Measurements from ENCODE around the gene ITGB7. TPM values are rescaled to one million over a fixed set of nuclear protein-coding genes. Genes with fewer than 3 reads are reported as not detected.

The ITGB7 gene
- total and polyA plus RNA-seq, 2 of the 4 experiments (the other 2 are of a cell fraction), result 0.18 to 0.44 TPM

DNA sequence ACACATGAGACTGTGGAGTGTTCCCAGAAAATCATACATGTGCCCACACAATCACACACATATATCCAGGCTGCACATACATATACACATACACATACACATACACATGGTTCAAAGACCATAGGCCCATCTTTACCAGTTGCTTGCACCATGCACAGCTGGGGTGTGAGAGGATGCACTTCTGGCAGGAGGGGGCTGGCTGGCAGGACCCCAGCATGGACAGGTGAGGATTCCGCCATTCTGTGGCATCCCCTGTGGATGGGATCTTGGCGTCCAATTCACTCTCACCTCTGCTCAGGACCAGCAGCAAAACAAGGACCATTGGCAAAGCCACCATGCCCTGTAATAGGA, 7.0 kb downstream of the ITGB7 start:
- intact Hi-C loops (cut with micrococcal nuclease), result no loop called here
- CTCF ChIA-PET, result interaction anchor here (0.8 to 1.6 kb wide), 2 partner anchors 13 to 51 kb away, joined by 3 to 4 read pairs; no protein-coding TSS in a partner anchor
- no peak overlapping the region for H2BK15ac ChIP-seq (ENCODE audit: low read depth, low read length)
- no peak overlapping the region for H3K27ac ChIP-seq (ENCODE audit: insufficient read depth, low read length)
- no peaks in the 10 kb centered on the region for H3K36me3 ChIP-seq (ENCODE audit: control insufficient read depth, insufficient read depth, low read length)
- H3K14ac ChIP-seq (replicated peaks; ENCODE audit: low read depth, low read length), result no peak overlapping the region
- H2BK20ac ChIP-seq (ENCODE audit: low read depth, low read length), result no peak overlapping the region
- POLR2A ChIA-PET (ENCODE audit: unreplicated experiment), result no interaction called here
- no CpG with 5 or more reads among the region's 2 CpGs for WGBS, 2 experiments (ENCODE audit: extremely low coverage in 2 of 2, insufficient read length in 1 of 2)
- no peak overlapping the region for H2AK9ac ChIP-seq (replicated peaks; ENCODE audit: low read depth, low read length, poor library complexity)
- H3K4me2 ChIP-seq (ENCODE audit: low read depth, low read length), result no peak overlapping the region
- no peak overlapping the region for H3K23ac ChIP-seq (ENCODE audit: low read depth, low read length)
- no TSS peak for BruUV-seq (replicated peaks)
- H2BK120ac ChIP-seq (ENCODE audit: low read depth, low read length), result no peak overlapping the region
- no peak overlapping the region for H3K56ac ChIP-seq (ENCODE audit: extremely low read depth, insufficient read depth, low read length)
- no peaks in the 10 kb centered on the region for H3K79me1 ChIP-seq (ENCODE audit: low read depth in 1 of 2, low read length in 2 of 2)
- no peaks in the 10 kb centered on the region for H4K20me1 ChIP-seq (ENCODE audit: insufficient read depth, low read length)
- no peak overlapping the region for H2AFZ ChIP-seq (replicated peaks; ENCODE audit: low read length, poor library complexity)
- no peaks in the 10 kb centered on the region for H3K9me3 ChIP-seq (ENCODE audit: control insufficient read depth, insufficient read depth, low read length)
- H3K18ac ChIP-seq (ENCODE audit: low read depth, low read length), result no peak overlapping the region
- H3K4me3 ChIP-seq (ENCODE audit: insufficient read depth, low read depth, low read length), result no peak overlapping the region
- dilution Hi-C loops (cut with HindIII; ENCODE audit: low sequenced_read_pairs, unreplicated experiment), result no loop called here
- no peak overlapping the region for H3K4ac ChIP-seq (ENCODE audit: low read depth, low read length)
- in situ Hi-C loops (cut with MboI; ENCODE audit: low sequenced_read_pairs), result no loop called here
- no peak overlapping the region for H3K9ac ChIP-seq (ENCODE audit: low read depth, low read length)
- DNase-seq (no peak), ATAC-seq (ENCODE audit: low read depth) (no peak)
- H2BK5ac ChIP-seq (ENCODE audit: low read depth, low read length, poor library complexity, severe bottlenecking), result no peak overlapping the region
- H3K4me1 ChIP-seq (ENCODE audit: control insufficient read depth, insufficient read depth, low read length), result no peaks in the 10 kb centered on the region
- no peak overlapping the region for H2AK5ac ChIP-seq (ENCODE audit: low read depth, low read length)
- H4K91ac ChIP-seq (ENCODE audit: insufficient read depth, low read depth, low read length), result no peak overlapping the region
- TF ChIP-seq RAD21 (IDR thresholded peaks at IDR 0.05; ENCODE audit: low read length), result no peak
- TF ChIP-seq POLR2A (IDR thresholded peaks at IDR 0.05; ENCODE audit: low read depth, low read length), result no peak
- TF ChIP-seq MAFK (IDR thresholded peaks at IDR 0.05; ENCODE audit: low read depth, low read length), result no peak
- H4K5ac ChIP-seq (ENCODE audit: low read depth, low read length), result no peak overlapping the region
- H3K27me3 ChIP-seq (ENCODE audit: control insufficient read depth, insufficient read depth, low read length), result peaks cover 2% of the 10 kb centered on the region; the same call in 1 of the 2 replicates
- 0 out of 2 replicates have a peak, but pooled peaks cover 4% of the 10 kb centered on the region for H3K9me1 ChIP-seq (ENCODE audit: insufficient read depth, low read length)
- H4K8ac ChIP-seq (ENCODE audit: low read depth in 2 of 2, low read length in 2 of 2), result no peak overlapping the region
